ENCODE results near the gene LCK.

DNA sequence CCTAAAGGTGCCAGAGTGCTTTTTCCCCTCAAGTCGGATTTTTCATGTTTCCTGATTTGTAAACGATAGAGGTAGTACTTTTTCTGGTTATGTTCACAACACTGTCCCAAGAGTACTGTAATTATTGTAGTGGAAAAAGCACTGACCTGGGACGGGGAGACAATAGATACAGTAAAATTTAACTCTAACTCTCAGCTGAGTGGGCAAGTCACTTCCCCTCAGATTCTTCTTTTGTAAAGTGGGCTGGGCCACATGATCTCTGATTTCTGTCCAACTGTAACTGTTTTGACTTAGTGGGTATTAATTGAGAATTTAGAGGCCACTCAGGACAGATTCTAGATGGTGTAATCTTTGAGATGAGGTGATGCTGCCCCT lies 65.8 kb downstream of the LCK start:
- no peak for TF ChIP-seq CTCF (IDR thresholded peaks at IDR 0.05)
- no peak for TF ChIP-seq EP300 (IDR thresholded peaks at IDR 0.05)
- TF ChIP-seq POLR2A (IDR thresholded peaks at IDR 0.05) = no peak
